ENCODE measurements around the gene KIRREL3.

The KIRREL3 gene

DNA sequence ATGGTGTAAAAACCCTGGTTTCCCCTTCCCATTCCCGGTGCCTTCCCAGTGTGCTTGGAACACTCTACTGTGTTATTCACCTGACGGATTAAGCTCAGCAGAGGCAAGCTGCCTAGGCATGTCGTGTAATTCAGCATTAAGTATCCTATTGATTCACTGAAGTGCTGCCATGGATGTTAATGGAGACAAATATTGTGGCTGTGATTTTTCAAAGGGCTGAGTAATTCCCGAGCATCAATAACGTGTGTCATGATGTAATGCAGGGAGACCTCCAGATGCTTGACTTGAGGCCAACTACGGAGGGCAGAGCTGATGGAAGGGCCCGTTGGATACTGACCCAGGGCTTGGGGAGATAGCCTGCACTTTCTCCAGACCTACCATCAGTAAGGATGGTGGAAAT, 376.1 kb downstream of the KIRREL3 start:
- DNase-seq = no peak

DNA sequence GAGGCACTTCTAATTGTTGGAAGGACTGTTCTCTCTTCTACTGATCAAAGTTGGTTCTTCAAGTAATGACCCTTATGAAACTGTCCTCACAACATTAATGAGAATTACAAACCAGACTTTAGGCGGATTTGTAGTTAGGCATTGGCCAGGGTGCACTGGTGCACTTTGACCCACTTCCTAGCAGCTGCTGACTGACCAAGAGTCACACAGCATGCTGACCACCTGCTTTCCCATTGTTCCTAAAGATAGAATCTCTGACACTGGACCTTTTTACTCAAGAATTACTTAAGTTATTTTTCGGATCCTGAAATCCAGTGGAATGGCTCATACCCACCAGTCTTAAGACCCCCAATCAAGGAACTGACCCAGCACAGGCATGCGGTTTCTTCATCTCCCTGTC, 381.1 kb downstream of the KIRREL3 start:
- DNase-seq = no peak

DNA sequence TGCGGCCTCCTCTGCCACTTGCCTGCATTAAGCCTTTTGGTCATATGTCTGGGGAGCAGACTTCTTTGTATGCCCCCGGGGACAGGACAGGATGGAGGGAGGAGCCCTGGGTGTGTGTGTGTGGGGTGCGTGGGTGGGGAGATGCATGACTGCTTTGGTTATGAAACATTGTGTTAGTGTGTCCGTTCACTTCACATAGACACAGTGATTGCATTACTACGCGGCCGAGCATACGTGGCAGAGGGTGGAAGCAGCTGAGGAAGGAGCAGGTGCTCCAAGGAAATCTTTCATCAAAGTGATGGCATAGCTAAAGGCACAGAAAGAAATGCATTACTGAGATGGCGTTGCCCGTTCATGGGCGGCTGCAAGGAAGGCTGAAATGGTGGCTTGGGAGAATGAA, 384.7 kb downstream of the KIRREL3 start:
- DNase-seq = no peak

DNA sequence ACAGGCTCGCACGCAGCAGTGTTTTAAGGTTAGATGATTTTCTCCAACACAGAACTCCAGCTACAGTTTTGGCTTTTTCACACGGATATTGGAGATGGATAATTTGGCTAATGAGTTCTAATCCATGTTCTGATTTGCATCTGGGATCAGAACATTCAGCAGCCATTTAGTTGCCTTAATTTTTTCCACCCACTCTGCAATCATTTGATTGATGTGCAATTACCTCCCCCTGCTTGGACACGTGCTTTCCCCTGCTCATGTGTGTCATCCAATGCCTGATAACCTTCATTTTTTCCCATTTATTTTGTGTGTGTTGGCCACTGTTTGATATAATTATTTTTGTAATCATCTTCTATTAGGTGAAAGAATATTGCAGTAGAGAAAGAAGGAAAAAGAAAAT, 387.3 kb downstream of the KIRREL3 start:
- DNase-seq = no peak

DNA sequence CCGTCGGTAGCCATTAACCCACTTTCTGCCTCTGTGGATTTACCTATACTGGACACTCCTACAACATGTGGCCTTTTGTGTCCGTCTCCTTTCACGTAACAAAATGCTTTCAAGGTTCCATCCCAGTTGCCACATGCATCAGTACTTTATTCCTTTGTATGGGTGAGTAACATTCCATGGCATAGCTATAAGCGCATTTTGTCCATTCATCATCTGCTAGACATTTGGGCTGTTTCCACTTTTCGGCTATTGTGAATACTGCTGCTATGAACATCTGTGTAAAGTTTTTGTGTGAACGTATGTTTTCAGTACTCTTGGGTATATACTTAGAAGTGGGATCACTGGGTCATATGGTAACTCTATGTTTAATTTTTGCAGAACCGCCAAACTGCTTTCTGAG, 387.9 kb downstream of the KIRREL3 start:
- no peak for DNase-seq

DNA sequence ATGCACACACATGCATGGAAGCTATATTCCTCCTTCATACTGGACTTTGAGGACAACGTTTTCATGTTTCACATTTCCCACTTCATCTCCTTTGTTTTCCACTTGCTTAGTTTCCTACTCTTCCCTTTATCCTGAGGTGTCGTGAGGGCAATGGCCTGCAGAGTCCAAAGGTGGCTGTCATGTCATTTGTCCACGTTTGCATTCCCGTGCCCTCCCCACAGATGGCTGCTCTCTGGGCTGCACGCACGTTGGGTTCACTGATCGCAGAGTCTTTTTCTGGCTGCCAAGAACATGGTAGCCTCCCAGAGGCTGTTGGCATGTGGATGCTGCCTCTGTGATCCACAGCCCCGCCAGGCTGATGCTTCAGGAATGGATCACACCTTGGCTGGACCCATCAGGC, 389.1 kb downstream of the KIRREL3 start:
- no peak for DNase-seq

DNA sequence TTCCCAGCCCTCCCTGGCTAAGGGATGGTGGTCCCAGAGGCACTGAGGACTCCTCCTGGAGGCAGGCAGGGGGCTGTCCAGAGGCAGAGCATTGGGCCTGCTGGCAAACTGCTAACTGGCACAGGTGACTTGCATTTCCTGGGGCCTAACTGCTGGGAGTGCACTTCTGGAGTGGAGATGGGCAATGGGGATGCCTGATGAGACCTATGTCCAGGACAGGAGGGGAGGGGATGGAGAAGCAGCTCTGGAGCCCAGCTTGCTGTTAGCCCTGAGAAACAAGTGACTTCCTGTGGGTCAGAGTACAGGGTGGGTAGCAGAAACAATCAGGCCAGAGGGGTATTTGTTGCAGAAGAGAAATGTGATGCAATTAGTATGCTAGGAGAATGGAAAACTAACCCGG, 391.9 kb downstream of the KIRREL3 start:
- no peak for DNase-seq

DNA sequence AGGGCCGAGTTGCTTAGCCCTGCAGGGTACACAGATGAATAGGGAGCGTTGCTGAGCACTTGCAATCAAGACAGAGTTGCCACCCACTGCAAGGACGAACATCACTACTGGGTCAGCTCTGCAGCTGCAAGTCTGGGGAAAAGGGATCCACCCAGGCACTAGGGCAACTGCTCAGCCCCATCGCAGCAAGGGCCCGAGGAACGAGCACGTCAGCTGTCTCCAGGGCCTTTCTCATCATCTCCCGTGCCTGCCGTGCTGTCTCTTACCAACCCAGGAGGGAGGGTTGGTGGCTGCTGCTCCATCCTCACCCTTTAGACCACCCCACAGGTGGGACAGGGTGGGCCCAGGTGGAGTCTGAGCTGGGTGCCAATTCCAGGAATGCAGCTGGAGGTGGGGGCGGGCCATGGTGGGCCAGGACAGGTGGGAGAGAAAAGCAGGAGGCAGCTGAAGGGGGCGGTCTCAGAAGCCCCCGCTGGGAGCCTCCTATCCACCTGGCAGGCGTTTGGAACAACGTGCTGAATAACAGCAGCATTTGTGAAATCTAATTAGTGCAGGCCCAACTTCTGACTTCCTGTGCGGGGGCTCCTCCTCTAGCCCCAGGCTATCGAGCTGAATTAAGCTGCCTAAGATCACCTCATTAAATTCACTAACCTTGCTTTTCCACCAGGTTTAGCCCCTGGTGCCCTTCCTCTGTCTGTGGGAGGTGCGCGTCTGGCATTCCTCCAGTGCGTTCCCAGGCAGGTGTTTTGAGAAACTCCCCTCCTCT, 392.6 kb downstream of the KIRREL3 start:
- DNase-seq = no peak

DNA sequence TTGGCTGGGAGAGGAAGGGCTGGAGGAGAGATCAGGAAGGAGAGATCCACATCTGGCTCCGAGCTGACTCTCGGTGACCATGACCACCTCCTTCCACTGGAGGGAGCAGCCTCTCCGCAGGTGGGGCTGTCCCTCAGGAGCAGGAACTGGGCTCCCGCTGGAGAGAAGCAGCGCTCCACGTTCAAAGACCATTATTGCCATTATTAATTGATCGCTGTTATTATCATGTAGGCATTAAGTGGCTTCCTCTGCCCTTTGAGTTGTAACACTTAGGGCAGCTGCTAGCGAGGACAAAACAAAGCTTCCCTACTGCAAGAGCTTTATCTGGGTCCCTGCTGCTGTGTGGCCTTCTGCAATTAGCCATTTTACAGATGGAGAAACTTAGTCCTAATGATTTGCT, 393.2 kb downstream of the KIRREL3 start:
- DNase-seq = no peak

DNA sequence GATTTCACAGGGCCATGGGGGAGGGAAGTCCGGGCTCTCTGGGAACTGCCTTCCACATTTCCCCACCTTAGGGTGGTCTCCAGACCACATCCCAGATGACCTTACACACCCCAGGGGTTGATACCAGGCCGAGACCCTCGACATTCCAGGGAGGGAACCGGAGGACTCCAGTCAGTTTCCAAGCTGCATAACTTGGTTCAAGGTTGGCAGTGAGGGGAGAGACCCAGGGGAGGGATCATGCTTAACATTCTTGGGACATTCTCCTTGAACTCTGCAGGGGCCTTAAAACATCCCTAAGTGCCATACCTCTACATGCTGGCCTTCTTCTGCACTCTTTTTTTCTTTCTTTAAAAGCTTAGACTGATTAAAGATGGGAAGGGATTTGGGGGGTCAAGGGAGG, 394.1 kb downstream of the KIRREL3 start:
- no peak for DNase-seq

DNA sequence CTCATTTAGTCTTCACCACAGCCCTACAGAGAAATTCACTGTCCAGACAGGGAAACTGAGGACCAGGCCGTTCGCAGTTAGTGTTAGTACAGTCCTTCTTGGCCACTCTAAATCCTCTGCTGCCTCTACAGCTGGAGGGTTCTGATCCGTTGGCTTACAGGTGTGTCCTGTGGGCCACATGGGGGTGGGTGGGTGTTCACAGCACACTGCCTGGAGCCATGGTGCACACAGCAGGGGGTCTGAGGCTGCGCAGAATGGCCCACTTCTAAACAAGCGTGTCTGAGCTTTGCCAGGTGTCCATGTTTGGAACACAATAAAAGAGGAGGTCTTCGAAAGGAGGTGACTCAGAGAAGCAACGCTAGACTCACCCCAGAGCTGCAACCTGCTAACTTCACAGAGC, 396.1 kb downstream of the KIRREL3 start:
- no peak for DNase-seq

DNA sequence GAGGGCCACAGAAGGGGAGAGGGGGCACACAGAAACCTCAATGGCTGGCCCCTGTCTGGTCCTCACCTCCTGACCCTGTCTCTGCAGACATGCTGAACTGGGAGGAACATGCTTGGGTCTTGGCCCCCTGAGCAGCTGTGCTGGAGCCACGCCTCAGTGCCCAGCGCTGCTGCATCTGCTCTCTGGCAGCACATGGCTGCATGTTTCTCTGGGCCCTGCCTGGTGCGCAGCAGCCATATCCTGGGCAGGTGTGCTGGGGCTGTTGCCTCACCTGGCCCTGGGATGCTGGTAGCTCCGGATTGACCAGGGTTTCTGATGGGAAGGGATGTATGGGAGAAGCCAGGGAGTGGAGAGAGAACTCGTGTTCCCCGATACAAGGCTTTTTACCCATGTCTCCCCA, 397.1 kb downstream of the KIRREL3 start:
- no peak for DNase-seq

DNA sequence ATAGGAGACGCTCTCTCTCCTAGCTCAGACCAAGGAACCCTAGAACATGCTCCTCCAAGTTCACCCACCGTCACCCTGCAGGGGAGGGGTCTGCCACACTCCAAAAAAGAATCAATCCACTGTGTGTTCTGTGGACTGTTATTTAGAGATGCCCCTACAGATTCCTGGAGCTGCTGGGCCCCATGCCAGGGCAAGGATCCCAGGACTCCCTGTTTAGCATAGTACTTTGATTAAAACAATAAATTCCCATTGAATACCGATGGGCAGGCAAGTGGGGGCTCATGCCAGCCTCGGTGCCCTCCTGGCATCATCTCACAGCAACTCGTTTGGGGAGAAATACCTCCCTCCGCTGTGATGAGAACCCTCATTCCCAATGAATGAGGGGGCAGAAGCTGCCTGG, 397.6 kb downstream of the KIRREL3 start:
- DNase-seq = no peak

DNA sequence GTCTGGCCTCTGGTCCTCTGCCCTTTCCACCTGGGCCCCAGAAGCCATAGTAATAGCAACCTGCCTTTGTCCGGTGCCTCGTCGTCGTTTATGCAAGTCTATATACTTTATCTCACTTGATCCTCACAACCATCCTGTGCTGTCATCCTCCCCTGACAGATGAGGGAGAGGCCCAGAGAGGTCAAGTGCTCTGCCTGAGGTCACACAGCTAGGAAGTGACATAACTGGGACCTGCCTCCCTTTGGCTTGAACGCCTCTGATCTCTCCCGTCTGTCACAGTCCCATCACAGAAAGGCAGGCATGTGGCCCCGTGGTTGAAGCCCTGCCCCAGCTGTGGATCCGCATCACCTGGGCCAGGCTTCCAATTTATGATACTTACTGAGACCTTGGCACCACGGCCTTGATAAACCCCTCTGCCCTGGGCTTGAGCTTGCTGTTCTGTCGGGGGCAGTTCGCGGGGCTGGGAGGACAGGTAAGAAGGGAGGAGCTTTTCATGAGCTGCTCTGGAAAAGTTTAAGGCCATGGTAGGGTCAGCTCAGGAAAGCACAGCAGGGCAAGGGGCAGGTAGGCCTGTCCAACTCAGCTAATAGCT, 398.1 kb downstream of the KIRREL3 start:
- DNase-seq = no peak

DNA sequence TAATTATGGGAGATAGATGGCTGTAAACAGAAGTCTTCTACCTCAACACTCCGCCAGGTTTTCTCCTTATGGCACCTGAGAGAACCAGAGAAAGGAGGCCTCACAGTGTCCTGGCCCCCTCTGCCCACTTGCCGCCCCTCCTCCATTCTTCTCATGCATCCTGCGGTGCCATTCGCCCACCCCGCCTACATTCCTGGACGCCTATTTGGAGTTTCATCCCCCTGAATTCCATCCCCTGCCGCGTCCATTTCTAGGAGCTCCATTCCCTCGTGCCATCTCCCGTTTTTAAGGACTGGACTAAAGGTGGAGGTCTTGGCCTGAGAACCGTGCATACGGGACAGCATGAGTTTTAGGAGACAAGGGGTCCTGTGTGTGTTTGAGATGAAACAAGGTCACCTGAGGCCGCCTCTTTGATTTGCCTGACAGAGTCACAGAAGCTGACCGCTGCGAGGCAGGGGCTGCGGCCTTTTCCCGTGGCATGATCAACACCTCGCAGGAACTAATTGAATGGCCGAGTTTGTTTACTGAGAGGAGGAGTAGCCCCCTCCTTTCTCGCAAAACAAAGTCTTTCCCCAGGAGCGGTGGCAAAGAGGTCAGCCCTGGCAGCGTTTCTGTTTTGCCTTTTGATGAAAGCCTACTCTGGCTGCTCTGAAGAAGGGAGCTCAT, 398.9 kb downstream of the KIRREL3 start:
- DNase-seq = no peak

DNA sequence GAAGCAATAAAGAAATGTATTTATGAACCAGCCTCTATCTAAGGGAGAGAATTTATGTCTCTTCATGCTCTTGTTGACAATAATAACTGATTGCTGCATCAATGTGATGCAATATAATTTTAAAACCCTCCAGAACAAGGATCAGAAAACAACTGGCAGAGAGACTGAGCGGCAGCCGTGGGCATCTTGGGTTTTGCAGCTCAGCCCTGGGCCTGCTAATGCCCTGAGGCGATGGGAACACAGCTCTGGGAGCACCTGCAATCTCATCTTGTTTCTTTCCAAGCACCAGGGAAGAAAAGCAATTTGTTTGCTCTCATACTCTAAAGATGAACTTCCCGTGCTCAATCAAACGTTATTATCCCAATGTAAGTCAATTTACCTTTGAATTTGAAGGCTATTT, 399.4 kb downstream of the KIRREL3 start:
- DNase-seq = no peak

DNA sequence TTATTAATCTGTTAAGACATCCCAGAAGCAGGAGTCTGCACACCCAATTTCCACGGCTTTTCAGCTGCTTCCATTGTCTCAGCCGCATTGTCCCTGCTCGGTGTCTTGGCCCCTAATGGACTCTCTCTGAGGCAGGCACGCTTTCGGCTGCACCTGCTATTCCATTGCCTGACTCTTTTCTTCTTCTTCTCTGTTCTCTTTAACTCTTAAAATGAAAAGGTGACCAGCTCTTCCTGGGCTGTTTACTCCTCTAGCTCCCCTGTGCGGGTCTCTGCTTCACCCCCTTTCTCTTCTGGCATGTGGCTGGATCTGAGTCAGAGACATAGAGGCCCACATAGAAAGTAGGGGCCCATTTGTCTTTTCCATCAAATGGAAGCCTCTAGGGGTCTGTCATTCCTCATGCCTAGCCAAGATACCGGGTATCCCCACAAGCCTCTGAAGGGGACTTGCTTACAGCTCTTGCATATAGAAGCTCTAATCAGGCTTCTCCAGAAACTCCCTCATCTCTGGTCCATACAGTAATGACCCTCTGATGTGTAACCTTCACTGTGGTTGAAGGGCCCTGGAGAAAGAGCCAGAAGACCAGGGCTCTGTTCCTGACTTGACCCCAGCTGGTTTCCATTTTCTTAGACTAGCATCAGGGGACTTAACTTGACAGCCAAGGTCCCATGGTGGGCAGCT, 401.2 kb downstream of the KIRREL3 start:
- DNase-seq = no peak

DNA sequence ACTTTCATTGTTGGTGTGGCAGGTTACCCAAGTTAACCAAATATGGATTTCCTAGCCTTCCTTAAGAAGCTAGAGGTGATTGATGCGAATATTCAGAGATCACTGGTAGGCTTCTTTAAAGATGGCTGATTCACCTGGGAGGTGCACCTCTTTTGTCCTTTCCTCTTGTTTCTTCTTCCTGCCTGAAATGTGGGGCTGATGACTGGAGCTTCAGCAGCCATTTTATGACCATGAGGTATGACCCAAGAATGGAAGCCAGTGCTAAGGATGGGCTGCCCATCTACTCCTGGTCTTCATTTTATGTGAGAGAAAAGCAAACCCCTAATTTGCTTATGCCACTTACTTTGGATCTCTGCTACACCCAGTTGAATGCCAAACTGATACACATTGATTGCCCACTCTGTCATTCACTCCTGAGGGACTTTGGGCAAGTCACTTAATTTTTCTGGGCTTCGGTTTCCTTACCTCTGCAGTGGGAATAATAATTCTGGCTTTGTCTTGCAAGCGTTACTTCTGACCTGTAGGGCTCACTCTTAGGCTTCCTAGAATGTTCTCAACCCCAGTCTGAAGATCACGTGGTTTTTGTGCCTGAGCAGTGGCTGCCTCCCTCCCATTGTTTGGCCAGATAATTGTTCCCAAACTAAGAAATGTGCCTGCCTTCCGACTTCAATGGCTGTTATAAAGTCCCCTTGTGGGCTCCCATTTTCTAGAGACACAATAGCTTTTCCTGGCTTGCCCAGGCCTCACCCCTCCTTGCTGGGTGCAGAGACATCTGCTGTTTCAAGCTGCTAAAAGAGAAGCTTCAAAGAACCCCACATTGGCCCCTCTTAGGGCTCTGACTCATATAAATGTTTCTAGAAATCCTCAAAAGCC, 402.0 kb downstream of the KIRREL3 start:
- DNase-seq = no peak

DNA sequence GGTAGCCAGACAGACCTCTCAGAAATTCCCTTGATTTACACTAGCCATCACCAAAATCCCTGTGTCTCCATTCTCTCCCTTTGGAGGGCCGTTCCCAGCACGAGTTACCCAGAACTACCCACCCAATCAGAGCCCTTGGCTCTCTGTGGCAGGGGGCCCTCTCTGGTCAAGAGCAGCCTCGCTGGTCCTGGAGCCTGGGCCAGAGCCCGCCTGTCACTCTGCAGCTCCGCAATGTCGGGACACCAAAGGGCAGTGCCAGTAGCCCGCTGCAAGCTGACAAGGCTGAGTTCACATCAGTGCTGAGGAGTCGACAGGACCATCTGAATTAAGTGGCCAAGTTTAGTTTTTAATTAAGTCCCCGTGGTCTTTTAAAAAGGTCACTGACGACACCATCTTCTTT, 403.5 kb downstream of the KIRREL3 start:
- no peak for DNase-seq

DNA sequence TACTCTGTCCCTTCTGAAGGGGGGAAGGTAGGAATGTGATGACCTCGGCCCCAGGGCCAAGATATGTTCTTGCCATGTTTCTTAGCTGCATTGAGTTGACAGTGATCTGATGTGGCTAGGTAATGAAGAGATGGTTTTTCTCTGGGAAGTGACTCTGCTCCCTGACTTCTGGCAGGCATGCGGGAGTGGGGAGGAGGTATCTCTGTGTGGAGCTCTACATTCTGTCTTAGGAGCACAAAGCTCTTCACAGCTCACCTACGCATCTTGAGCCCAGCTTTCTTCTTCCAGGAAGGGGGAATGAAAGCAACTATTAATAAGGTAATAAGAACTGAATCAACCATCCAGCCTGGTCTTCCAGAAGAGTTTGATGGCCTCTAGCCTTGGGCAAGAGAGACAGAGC, 404.1 kb downstream of the KIRREL3 start:
- no peak for DNase-seq

DNA sequence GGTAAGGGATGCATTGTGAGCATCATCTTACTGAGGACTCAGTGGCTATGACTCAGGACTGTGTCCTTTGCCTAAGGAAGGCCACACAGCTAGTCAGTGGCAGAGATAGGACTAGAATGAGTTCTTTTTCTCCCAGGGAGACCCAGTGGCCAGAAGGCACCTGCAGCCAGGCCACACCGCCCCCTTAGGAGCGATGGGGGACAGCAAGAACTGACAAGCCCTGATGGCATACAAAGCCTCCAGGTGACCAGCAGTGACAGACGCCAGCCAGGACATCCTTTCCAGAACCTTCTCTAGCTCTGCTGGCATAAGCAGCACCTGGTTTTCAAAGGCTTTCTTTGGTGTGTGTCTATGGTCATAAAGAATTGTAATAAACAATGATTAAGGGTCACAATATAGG, 405.0 kb downstream of the KIRREL3 start:
- DNase-seq = no peak

DNA sequence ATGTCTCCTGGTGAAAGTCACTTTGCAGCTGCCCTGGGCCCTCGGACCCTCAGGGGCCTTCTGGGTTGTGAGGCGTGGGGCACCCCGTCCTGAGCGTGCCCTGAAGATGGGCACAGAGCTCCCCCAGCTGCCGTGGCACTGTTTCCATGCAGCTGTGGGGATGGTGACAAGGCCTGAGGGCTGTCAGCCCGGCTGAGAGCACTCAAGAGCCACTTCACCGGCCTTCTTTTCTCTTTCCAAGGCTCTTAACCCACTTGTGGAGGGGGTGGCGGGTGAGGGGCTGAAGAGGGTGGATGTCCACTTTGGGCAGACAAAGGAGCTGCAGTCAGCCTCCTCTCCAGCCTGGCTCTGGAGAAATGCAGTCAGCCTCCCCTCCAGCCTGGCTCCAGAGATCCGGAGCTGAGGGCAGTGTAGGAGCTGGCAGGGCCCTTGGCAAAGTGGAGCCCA, 405.6 kb downstream of the KIRREL3 start:
- DNase-seq = no peak
